SU-DHL-6 (cell line): ENCODE measurements around the gene MEIG1.
"Not testable (repeated sequence)": the region's sequence is repeated elsewhere in the genome, so short reads cannot be mapped to it uniquely, and the experiment has no call there.

Experiments
- CTCF ChIP-seq: fragments of 200-600 bp; sonication (generic); IDR thresholded peaks from one replicate; pipeline ENCODE4 v1.5.1; 2017; ENCODE audit warnings: antibody characterized with exemption, mild to moderate bottlenecking, low read length, moderate library complexity; ENCODE audit not compliant: insufficient read depth, poor library complexity, severe bottlenecking
- EZH2phosphoT487 ChIP-seq: fragments of 200-600 bp; sonication (generic), shearing (Covaris generic); conservative IDR thresholded peaks from 2 replicates; pipeline ENCODE4 v1.6.1; 2018; ENCODE audit warnings: mild to moderate bottlenecking, antibody characterized with exemption, low read length, moderate library complexity, mixed read lengths

- TF ChIP-seq CTCF, EZH2phosphoT487: not testable (repeated sequence)
Observed at GRCh38 chr10:15013530-15013929, 54.3 kb downstream of the MEIG1 start.
